Measurements from ENCODE around the gene EXOC4. TPM values are rescaled to one million over a fixed set of nuclear protein-coding genes. Genes with fewer than 3 reads are reported as not detected.

EXOC4 gene
- total RNA-seq, result 21.0 and 38.8 TPM in 2 replicates

GRCh38 chr7:133252858-133253518, at the start of gene EXOC4:
Gene EXOC4, plus strand, starts transcription at chr7:133253078.

Other genes starting within 250 kb of the EXOC4 start
- gene CHCHD3, start 171.0 kb upstream of the EXOC4 start, total RNA-seq, result 50.3 and 62.3 TPM in 2 replicates

All from hair follicular keratinocyte (primary cell).